Stromal cell of bone marrow (primary cell): ENCODE results near the gene CRYBG1.
"Not testable (repeated sequence)": the region's sequence is repeated elsewhere in the genome, so short reads cannot be mapped to it uniquely, and the experiment has no call there.

Experiments
- DNase-seq: peaks from one replicate; pipeline ENCODE4 v3.0.0-alpha.2; 2012; ENCODE audit warnings: low read depth

CRYBG1 gene

GRCh38 chr6:106501960-106502371 lies 141.4 kb downstream of the CRYBG1 start:
- no peak for DNase-seq

GRCh38 chr6:106502559-106502958 lies 142.0 kb downstream of the CRYBG1 start:
- DNase-seq, result no peak

GRCh38 chr6:106508277-106508676 lies 147.8 kb downstream of the CRYBG1 start:
- DNase-seq, result no peak

- no peak for DNase-seq
Measured at GRCh38 chr6:106508834-106509233, 148.3 kb downstream of the CRYBG1 start.

GRCh38 chr6:106509420-106510089 lies 149.0 kb downstream of the CRYBG1 start:
- DNase-seq, result no peak

- DNase-seq, result no peak
Measured at GRCh38 chr6:106510090-106510970, 149.8 kb downstream of the CRYBG1 start.

- no peak for DNase-seq
Measured at GRCh38 chr6:106511288-106512047, 151.0 kb downstream of the CRYBG1 start.

- peak; percentile 30 for DNase-seq
Measured at GRCh38 chr6:106512048-106512967, 151.8 kb downstream of the CRYBG1 start.

- no peak for DNase-seq
Measured at GRCh38 chr6:106512968-106513574, 152.6 kb downstream of the CRYBG1 start.

- DNase-seq, result no peak
Measured at GRCh38 chr6:106513808-106514582, 153.5 kb downstream of the CRYBG1 start.

GRCh38 chr6:106514583-106514885 lies 154.0 kb downstream of the CRYBG1 start:
- DNase-seq, result no peak

GRCh38 chr6:106515582-106515981 lies 155.1 kb downstream of the CRYBG1 start:
- not testable (repeated sequence) for DNase-seq

GRCh38 chr6:106516616-106517015 lies 156.1 kb downstream of the CRYBG1 start:
- no peak for DNase-seq

GRCh38 chr6:106517706-106518105 lies 157.2 kb downstream of the CRYBG1 start:
- DNase-seq, result no peak

GRCh38 chr6:106518748-106519147 lies 158.2 kb downstream of the CRYBG1 start:
- DNase-seq, result no peak

GRCh38 chr6:106519460-106520394 lies 159.2 kb downstream of the CRYBG1 start:
- DNase-seq, result peak; percentile 85

- DNase-seq, result no peak
Measured at GRCh38 chr6:106520711-106521401, 160.3 kb downstream of the CRYBG1 start.

- no peak for DNase-seq
Measured at GRCh38 chr6:106522562-106523250, 162.2 kb downstream of the CRYBG1 start.
